OCI-LY7 (cell line): ENCODE data around the gene ALS2CL. TPM values are rescaled to one million over a fixed set of nuclear protein-coding genes. Genes with fewer than 3 reads are reported as not detected.

Experiments
- BruUV-seq: library from RNA; stranded (reverse); fragments of 400-500 nt; replicated peaks from 2 replicates; lab custom pipeline; 2021; lab: Mats Ljungman, UMichigan
- CTCF ChIA-PET: fragments of 300-600 bp; sonication (Branson Sonifier 250); formaldehyde crosslinking; loops from one replicate; lab custom pipeline; 2022; ENCODE audit warnings: antibody characterized with exemption; ENCODE audit not compliant: unreplicated experiment; lab: Charles Lee
- POLR2A ChIA-PET: fragments of 300-600 bp; sonication (Branson Sonifier 250); formaldehyde crosslinking; loops from one replicate; lab custom pipeline; 2022; ENCODE audit warnings: antibody characterized with exemption; lab: Charles Lee
- DNase-seq: peaks from one replicate; pipeline ENCODE4 v3.0.0-alpha.2; 2015; ENCODE audit warnings: low spot score
- H2AFZ ChIP-seq: fragments of 200-600 bp; sonication (generic), shearing (Covaris generic); 2 replicates; pipeline ENCODE4 v1.6.1; 2014; ENCODE audit warnings: mild to moderate bottlenecking, antibody characterized with exemption, low read length, moderate library complexity
- H3K27ac ChIP-seq: fragments of 200-600 bp; sonication (generic); 2 replicates; pipeline ENCODE4 v1.5.1; 2014; ENCODE audit warnings: mixed run types, low read depth, mild to moderate bottlenecking, moderate library complexity, low read length, inconsistent platforms; ENCODE audit not compliant: poor library complexity, severe bottlenecking
- H3K36me3 ChIP-seq: fragments of 200-600 bp; sonication (generic); 2 replicates; pipeline ENCODE4 v1.6.1; 2014; ENCODE audit warnings: mild to moderate bottlenecking, antibody characterized with exemption, low read length, moderate library complexity, mixed read lengths; ENCODE audit not compliant: insufficient read depth
- H3K4me1 ChIP-seq: fragments of 200-600 bp; sonication (generic); 2 replicates; pipeline ENCODE4 v1.5.1; 2014; ENCODE audit warnings: mild to moderate bottlenecking, low read length; ENCODE audit not compliant: insufficient read depth, poor library complexity, severe bottlenecking
- H3K4me2 ChIP-seq: fragments of 200-600 bp; sonication (generic); 2 replicates; pipeline ENCODE4 v1.6.1; 2014; ENCODE audit warnings: mild to moderate bottlenecking, low read length
- H3K4me3 ChIP-seq: fragments of 200-600 bp; sonication (generic); 2 replicates; pipeline ENCODE4 v1.5.1; 2014; ENCODE audit warnings: mild to moderate bottlenecking, low read depth, low read length; ENCODE audit not compliant: poor library complexity, severe bottlenecking
- H3K79me2 ChIP-seq: fragments of 200-600 bp; sonication (generic); 2 replicates; pipeline ENCODE4 v1.6.1; 2016; ENCODE audit warnings: low read depth, mild to moderate bottlenecking, low read length, moderate library complexity, mixed read lengths; ENCODE audit not compliant: insufficient read depth
- H3K9me2 ChIP-seq: fragments of 200-600 bp; sonication (generic); 2 replicates; pipeline ENCODE4 v1.6.1; 2016; ENCODE audit warnings: mild to moderate bottlenecking, low read length, mixed read lengths; ENCODE audit not compliant: insufficient read depth
- H3K9me3 ChIP-seq: fragments of 200-600 bp; sonication (generic); 2 replicates; pipeline ENCODE4 v1.6.1; 2014; ENCODE audit warnings: mild to moderate bottlenecking, mixed run types, low read length, mixed read lengths
- H4K20me1 ChIP-seq: fragments of 200-600 bp; sonication (generic); 2 replicates; pipeline ENCODE4 v1.6.1; 2014; ENCODE audit warnings: mild to moderate bottlenecking, antibody characterized with exemption, low read length, moderate library complexity, mixed read lengths; ENCODE audit not compliant: insufficient read depth
- EZH2phosphoT487 ChIP-seq: fragments of 200-600 bp; sonication (generic); IDR thresholded peaks from 2 replicates; pipeline ENCODE4 v1.6.1; 2018; ENCODE audit warnings: low read depth, borderline replicate concordance, mild to moderate bottlenecking, mixed run types, antibody characterized with exemption, low read length, moderate library complexity, mixed read lengths
- intact Hi-C: fragments of 100-400 bp; cut with micrococcal nuclease; formaldehyde crosslinking; loops from one replicate; pipeline ENCODE4 v1.10.0; 2022; ENCODE audit not compliant: unreplicated experiment
- total RNA-seq, 2 experiments: library from RNA; depleted of rRNA in 1 of 2; stranded (reverse); fragments of >200 nt in 1 of 2; shearing (Covaris generic) in 1 of 2; gene quantifications; 2 replicates each; pipeline ENCODE4 v1.2.3, GENCODE V29; 2014 to 2022
- TF ChIP-seq, protein P1 (sequence below): fragments of 200-600 bp; sonication (generic); conservative IDR thresholded peaks from 2 replicates; pipeline ENCODE4 v1.5.1; 2014; ENCODE audit warnings: mild to moderate bottlenecking, antibody characterized with exemption, low read length, moderate library complexity, mixed read lengths

ALS2CL gene
- total RNA-seq, 2 experiments from 2014 or later = 0.28 TPM; not detected in 1

DNA sequence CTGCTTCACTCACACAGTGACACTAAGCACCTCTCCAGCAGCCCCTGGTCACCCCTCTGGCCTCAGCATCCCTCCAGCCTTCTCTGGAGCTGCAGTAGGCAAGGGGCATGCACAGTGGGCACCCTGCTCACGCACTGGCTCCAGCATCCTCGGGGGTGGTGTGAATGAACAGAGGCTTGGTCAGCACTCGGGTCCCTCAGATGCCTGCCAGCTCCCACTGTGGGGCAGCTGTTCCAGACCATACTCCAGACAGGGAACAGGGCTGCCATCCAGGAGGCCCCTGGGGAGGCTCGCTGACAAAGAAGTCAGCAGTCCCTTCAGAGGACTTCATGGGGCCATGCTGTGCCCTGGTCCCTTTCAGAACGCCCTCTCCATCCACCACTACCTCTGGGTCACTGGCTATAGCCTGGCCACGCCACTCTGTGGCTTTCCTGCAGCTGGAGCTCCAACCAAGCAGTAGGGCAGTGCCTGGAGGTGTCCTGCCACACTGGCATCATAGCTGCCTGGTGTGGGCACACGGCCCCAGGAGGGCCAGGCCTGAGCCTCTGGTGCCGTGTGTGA lies 26.3 kb downstream of the ALS2CL start:
- H3K9me3 ChIP-seq = no peaks in the 10 kb centered on the region
- H3K9me2 ChIP-seq = no peaks in the 10 kb centered on the region
- no peaks in the 10 kb centered on the region for H3K36me3 ChIP-seq
- ChIA-PET CTCF (no interaction called here), POLR2A (no interaction called here)
- H3K4me1 ChIP-seq = no peaks in the 10 kb centered on the region
- H3K4me3 ChIP-seq = no peak overlapping the region
- H4K20me1 ChIP-seq = no peaks in the 10 kb centered on the region
- H3K79me2 ChIP-seq = no peaks in the 10 kb centered on the region
- H3K4me2 ChIP-seq = no peak overlapping the region
- DNase-seq = no peak
- BruUV-seq = no TSS peak
- H2AFZ ChIP-seq = no peak overlapping the region
- TF ChIP-seq EZH2phosphoT487 = no peak
- TF ChIP-seq, protein P1, sequence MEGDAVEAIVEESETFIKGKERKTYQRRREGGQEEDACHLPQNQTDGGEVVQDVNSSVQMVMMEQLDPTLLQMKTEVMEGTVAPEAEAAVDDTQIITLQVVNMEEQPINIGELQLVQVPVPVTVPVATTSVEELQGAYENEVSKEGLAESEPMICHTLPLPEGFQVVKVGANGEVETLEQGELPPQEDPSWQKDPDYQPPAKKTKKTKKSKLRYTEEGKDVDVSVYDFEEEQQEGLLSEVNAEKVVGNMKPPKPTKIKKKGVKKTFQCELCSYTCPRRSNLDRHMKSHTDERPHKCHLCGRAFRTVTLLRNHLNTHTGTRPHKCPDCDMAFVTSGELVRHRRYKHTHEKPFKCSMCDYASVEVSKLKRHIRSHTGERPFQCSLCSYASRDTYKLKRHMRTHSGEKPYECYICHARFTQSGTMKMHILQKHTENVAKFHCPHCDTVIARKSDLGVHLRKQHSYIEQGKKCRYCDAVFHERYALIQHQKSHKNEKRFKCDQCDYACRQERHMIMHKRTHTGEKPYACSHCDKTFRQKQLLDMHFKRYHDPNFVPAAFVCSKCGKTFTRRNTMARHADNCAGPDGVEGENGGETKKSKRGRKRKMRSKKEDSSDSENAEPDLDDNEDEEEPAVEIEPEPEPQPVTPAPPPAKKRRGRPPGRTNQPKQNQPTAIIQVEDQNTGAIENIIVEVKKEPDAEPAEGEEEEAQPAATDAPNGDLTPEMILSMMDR = no peak
- intact Hi-C loops = no loop called here
- no peak overlapping the region for H3K27ac ChIP-seq

- Histone ChIP-seq H3K27ac (no peak overlapping the region), H4K20me1 (no peaks in the 10 kb centered on the region), H2AFZ (no peak overlapping the region), H3K9me2 (no peaks in the 10 kb centered on the region), H3K79me2 (no peaks in the 10 kb centered on the region), H3K36me3 (no peaks in the 10 kb centered on the region), H3K4me1 (no peaks in the 10 kb centered on the region), H3K4me3 (no peak overlapping the region), H3K9me3 (no peaks in the 10 kb centered on the region), H3K4me2 (no peak overlapping the region)
- no TSS peak for BruUV-seq
- DNase-seq = no peak
- ChIA-PET CTCF (no interaction called here), POLR2A (no interaction called here)
- intact Hi-C loops = no loop called here
- no peak for TF ChIP-seq EZH2phosphoT487
- TF ChIP-seq, protein P1 = no peak
Observed at GRCh38 chr3:46666453-46666845, 27.0 kb downstream of the ALS2CL start.

GRCh38 chr3:46665763-46666452 lies 27.6 kb downstream of the ALS2CL start:
- Histone ChIP-seq H3K79me2 (no peaks in the 10 kb centered on the region), H3K9me3 (no peaks in the 10 kb centered on the region), H3K4me3 (no peak overlapping the region), H3K4me2 (no peak overlapping the region), H4K20me1 (no peaks in the 10 kb centered on the region), H2AFZ (no peak overlapping the region), H3K4me1 (no peaks in the 10 kb centered on the region), H3K9me2 (no peaks in the 10 kb centered on the region), H3K36me3 (no peaks in the 10 kb centered on the region), H3K27ac (no peak overlapping the region)
- ChIA-PET CTCF (no interaction called here), POLR2A (no interaction called here)
- DNase-seq = no peak
- TF ChIP-seq, protein P1 = no peak
- TF ChIP-seq EZH2phosphoT487 = no peak
- intact Hi-C loops = no loop called here
- no TSS peak for BruUV-seq
